Neural cell (in vitro differentiated cells): ENCODE measurements around the gene AMPH. TPM values are rescaled to one million over a fixed set of nuclear protein-coding genes. Genes with fewer than 3 reads are reported as not detected.

Experiments
- H2AFZ ChIP-seq: fragments of 200-600, 300-800 bp; sonication (generic), shearing (Covaris generic); 2 replicates; pipeline ENCODE4 v1.6.0; 2014; ENCODE audit warnings: low read depth, mild to moderate bottlenecking, antibody characterized with exemption, low read length, moderate library complexity
- H3F3A ChIP-seq: fragments of 200-600 bp; shearing (Covaris generic); 2 replicates; pipeline ENCODE4 v1.6.1; 2016; ENCODE audit warnings: mild to moderate bottlenecking, moderate library complexity, mixed read lengths, antibody characterized with exemption, low read length; ENCODE audit not compliant: insufficient read depth, poor library complexity, severe bottlenecking
- H3K27ac ChIP-seq: fragments of 200-600, 300-800 bp; sonication (generic), shearing (Covaris generic); 2 replicates; pipeline ENCODE4 v1.5.1; 2014; ENCODE audit warnings: mild to moderate bottlenecking, low read length, moderate library complexity
- H3K27me3 ChIP-seq: fragments of 300-800, 200-600 bp; sonication (generic), shearing (Covaris generic); 2 replicates; pipeline ENCODE4 v1.6.0; 2014; ENCODE audit warnings: mild to moderate bottlenecking, low read depth, low read length, moderate library complexity; ENCODE audit not compliant: insufficient read depth
- H3K36me3 ChIP-seq: fragments of 300-800, 200-600 bp; sonication (generic), shearing (Covaris generic); 2 replicates; pipeline ENCODE4 v1.5.1; 2014; ENCODE audit warnings: mild to moderate bottlenecking, antibody characterized with exemption, low read length, moderate library complexity; ENCODE audit not compliant: insufficient read depth
- H3K4me2 ChIP-seq: fragments of 300-800, 200-600 bp; sonication (generic), shearing (Covaris generic); 2 replicates; pipeline ENCODE4 v1.6.0; 2014; ENCODE audit warnings: mild to moderate bottlenecking, low read length
- H3K4me3 ChIP-seq: fragments of 300-800, 200-600 bp; sonication (generic), shearing (Covaris generic); 2 replicates; pipeline ENCODE4 v1.5.1; 2014; ENCODE audit warnings: mild to moderate bottlenecking, low read length, moderate library complexity
- H3K79me2 ChIP-seq: fragments of 200-600 bp; shearing (Covaris generic); replicated peaks from 2 replicates; pipeline ENCODE4 v1.6.0; 2014; ENCODE audit warnings: mild to moderate bottlenecking, low read length, moderate library complexity; ENCODE audit not compliant: insufficient read depth
- H3K9ac ChIP-seq: fragments of 300-800, 200-600 bp; sonication (generic), shearing (Covaris generic); 2 replicates; pipeline ENCODE4 v1.6.1; 2016; ENCODE audit warnings: mild to moderate bottlenecking, low read length, mixed read lengths
- H3K9me2 ChIP-seq: fragments of 200-600 bp; shearing (Covaris generic); 2 replicates; pipeline ENCODE4 v1.6.1; 2016; ENCODE audit warnings: mild to moderate bottlenecking, low read length, mixed read lengths; ENCODE audit not compliant: insufficient read depth
- H3K9me3 ChIP-seq: fragments of 200-600, 300-800 bp; sonication (generic), shearing (Covaris generic); 2 replicates; pipeline ENCODE4 v1.6.1; 2016; ENCODE audit warnings: mild to moderate bottlenecking, mixed run types, low read length, moderate library complexity, mixed read lengths
- H4K20me1 ChIP-seq: fragments of 200-600 bp; shearing (Covaris generic); 2 replicates; pipeline ENCODE4 v1.6.1; 2016; ENCODE audit warnings: mild to moderate bottlenecking, mixed run types; ENCODE audit not compliant: insufficient read depth
- CTCF ChIP-seq: fragments of 450-650 bp; IDR thresholded peaks from 2 replicates; pipeline ENCODE4 v1.5.1; 2014; ENCODE audit warnings: antibody characterized with exemption, mild to moderate bottlenecking, moderate library complexity; ENCODE audit not compliant: poor library complexity, severe bottlenecking
- EP300 ChIP-seq: fragments of 450-650 bp; conservative IDR thresholded peaks from 2 replicates; pipeline ENCODE4 v1.6.1; 2014; ENCODE audit warnings: antibody characterized with exemption, mild to moderate bottlenecking, moderate library complexity; ENCODE audit not compliant: poor library complexity, severe bottlenecking
- EZH2 ChIP-seq: fragments of 200-600, 300-800 bp; shearing (Covaris generic), sonication (generic); IDR thresholded peaks from 2 replicates; pipeline ENCODE4 v1.6.1; 2014; ENCODE audit warnings: antibody characterized with exemption, low read length, borderline replicate concordance, mild to moderate bottlenecking; ENCODE audit not compliant: insufficient read depth, poor library complexity, severe bottlenecking
- MXI1 ChIP-seq: fragments of 450-650 bp; conservative IDR thresholded peaks from 2 replicates; pipeline ENCODE4 v1.6.1; 2014; ENCODE audit warnings: antibody characterized with exemption, mild to moderate bottlenecking; ENCODE audit not compliant: poor library complexity, severe bottlenecking
- POLR2AphosphoS5 ChIP-seq: IDR thresholded peaks from 2 replicates; pipeline ENCODE4 v1.6.1; 2012
- RAD21 ChIP-seq: fragments of 450-650 bp; conservative IDR thresholded peaks from 2 replicates; pipeline ENCODE4 v1.6.1; 2014; ENCODE audit warnings: antibody characterized with exemption, mild to moderate bottlenecking, moderate library complexity
- REST ChIP-seq: IDR thresholded peaks from 2 replicates; pipeline ENCODE4 v1.6.1; 2012; ENCODE audit warnings: borderline replicate concordance
- SMC3 ChIP-seq: fragments of 450-650 bp; conservative IDR thresholded peaks from 2 replicates; pipeline ENCODE4 v1.6.1; 2014; ENCODE audit warnings: antibody characterized with exemption, mild to moderate bottlenecking, moderate library complexity; ENCODE audit not compliant: poor library complexity
- TAF1 ChIP-seq: IDR thresholded peaks from 2 replicates; pipeline ENCODE4 v1.6.1; 2012; ENCODE audit warnings: low read depth
- polyA plus RNA-seq: library from polyadenylated mRNA; depleted of rRNA; stranded (reverse); fragments of >200 nt; gene quantifications from 2 replicates; pipeline ENCODE4 v1.2.3, GENCODE V29; 2014

AMPH gene
- polyA plus RNA-seq, 1 donor from 2014 or later: 33.7 TPM

GRCh38 chr7:38545977-38546376, 85.2 kb downstream of the AMPH start:
- TF ChIP-seq RAD21: no peak
- no peak for TF ChIP-seq EP300
- TF ChIP-seq TAF1: no peak
- TF ChIP-seq CTCF: no peak

DNA sequence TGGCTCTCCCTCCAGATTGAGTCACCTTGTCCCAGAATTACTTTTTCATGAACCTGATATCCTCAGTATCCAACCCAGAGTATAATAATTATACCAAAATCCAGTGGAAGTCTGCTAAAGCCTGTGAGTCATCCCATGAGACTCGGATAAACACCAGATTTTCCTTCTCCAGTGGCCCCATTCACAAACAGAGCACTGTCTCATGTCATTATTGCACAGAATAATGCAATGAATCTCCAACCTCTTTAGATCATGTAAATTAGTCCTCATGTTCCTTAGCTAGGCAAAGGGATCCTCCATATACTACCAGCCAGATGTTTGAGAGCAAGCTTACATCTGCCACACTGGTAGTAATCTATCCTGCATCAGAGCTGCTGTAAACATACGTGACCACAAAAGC, 89.0 kb downstream of the AMPH start:
- Histone ChIP-seq H3F3A (no peaks in the 10 kb centered on the region), H3K27me3 (no peaks in the 10 kb centered on the region), H3K9me3 (no peaks in the 10 kb centered on the region), H2AFZ (no peak overlapping the region), H3K36me3 (no peaks in the 10 kb centered on the region), H3K4me3 (no peak overlapping the region), H3K4me2 (no peak overlapping the region), H3K79me2 (no peaks in the 10 kb centered on the region), H3K9ac (no peak overlapping the region), H4K20me1 (no peaks in the 10 kb centered on the region), H3K9me2 (no peaks in the 10 kb centered on the region), H3K27ac (no peak overlapping the region)
- TF ChIP-seq CTCF (no peak), RAD21 (no peak), POLR2AphosphoS5 (no peak), REST (no peak), MXI1 (no peak), EZH2 (no peak), TAF1 (no peak), SMC3 (no peak), EP300 (no peak)

More at GRCh38 chr7:38545977-38546376, 85.2 kb downstream of the AMPH start:
- Histone ChIP-seq H3K27ac (no peak overlapping the region), H2AFZ (no peak overlapping the region), H3K36me3 (no peaks in the 10 kb centered on the region), H3K4me2 (no peak overlapping the region), H3F3A (no peaks in the 10 kb centered on the region), H3K9me3 (no peaks in the 10 kb centered on the region), H3K9ac (no peak overlapping the region), H3K4me3 (no peak overlapping the region), H3K27me3 (no peaks in the 10 kb centered on the region), H3K9me2 (no peaks in the 10 kb centered on the region), H4K20me1 (no peaks in the 10 kb centered on the region), H3K79me2 (no peaks in the 10 kb centered on the region)
